ENCODE results near the gene HAUS8. TPM values are rescaled to one million over a fixed set of nuclear protein-coding genes. Genes with fewer than 3 reads are reported as not detected.

HAUS8 gene
- total RNA-seq: 10 to 100 TPM; 10.6 to 29.8 TPM

GRCh38 chr19:17075035-17075863 is at the start of gene HAUS8, which contains the start of gene MYO9B:
Gene HAUS8, minus strand, starts transcription at chr19:17075452. Its CDS starts 30 bp downstream, at chr19:17075422.
Gene MYO9B, plus strand, starts transcription at chr19:17075777. Its CDS starts 25,941 bp downstream, at chr19:17101718.
- Histone ChIP-seq H3K9ac (ENCODE audit: low read depth in 2 of 2, low read length in 2 of 2) (peak within 1 kb of the TSS; percentile 95 to 96), H3K4me1 (peaks cover 6% of the 10 kb centered on the region), H3K27me3 (no peaks in the 10 kb centered on the region), H3K36me3 (no peaks in the 10 kb centered on the region), H3K9me3 (no peaks in the 10 kb centered on the region), H3K27ac (peak within 1 kb of the TSS; percentile 62), H3K4me3 (peak within 1 kb of the TSS; percentile 62)
- intact Hi-C loops (cut with DNase I): no loop called here
- peak; percentile 100 for DNase-seq
- no peak for TF ChIP-seq CTCF (IDR thresholded peaks at IDR 0.05)

GRCh38 chr19:17124025-17124424 is 48.8 kb upstream of the HAUS8 start:
- TF ChIP-seq CTCF (IDR thresholded peaks at IDR 0.05): no peak
- H3K27me3 ChIP-seq: no peaks in the 10 kb centered on the region
- intact Hi-C loops (cut with DNase I): no loop called here
- no peak overlapping the region for H3K9ac ChIP-seq (ENCODE audit: low read depth in 2 of 2, low read length in 2 of 2)
- peaks cover 4% of the 10 kb centered on the region for H3K4me1 ChIP-seq
- no peak overlapping the region for H3K4me3 ChIP-seq
- no peaks in the 10 kb centered on the region for H3K9me3 ChIP-seq
- no peak overlapping the region for H3K27ac ChIP-seq
- H3K36me3 ChIP-seq: no peaks in the 10 kb centered on the region
- no peak for DNase-seq

GRCh38 chr19:17123041-17123440 is 47.8 kb upstream of the HAUS8 start:
- H3K4me1 ChIP-seq: peaks cover 4% of the 10 kb centered on the region
- H3K4me3 ChIP-seq: no peak overlapping the region
- DNase-seq: no peak
- H3K9ac ChIP-seq (ENCODE audit: low read depth in 2 of 2, low read length in 2 of 2): peak overlapping the region in 1 of 2 donors; percentile 12
- no peaks in the 10 kb centered on the region for H3K36me3 ChIP-seq
- H3K9me3 ChIP-seq: no peaks in the 10 kb centered on the region
- intact Hi-C loops (cut with DNase I): no loop called here
- no peak for TF ChIP-seq CTCF (IDR thresholded peaks at IDR 0.05)
- no peaks in the 10 kb centered on the region for H3K27me3 ChIP-seq
- H3K27ac ChIP-seq: no peak overlapping the region

GRCh38 chr19:17121736-17122293 is 46.6 kb upstream of the HAUS8 start:
- Histone ChIP-seq H3K9ac (ENCODE audit: low read depth in 2 of 2, low read length in 2 of 2) (no peak overlapping the region), H3K36me3 (no peaks in the 10 kb centered on the region), H3K27me3 (no peaks in the 10 kb centered on the region), H3K9me3 (no peaks in the 10 kb centered on the region), H3K4me3 (no peak overlapping the region), H3K4me1 (peaks cover 4% of the 10 kb centered on the region), H3K27ac (no peak overlapping the region)
- no peak for TF ChIP-seq CTCF (IDR thresholded peaks at IDR 0.05)
- intact Hi-C loops (cut with DNase I): no loop called here
- DNase-seq: no peak

- Histone ChIP-seq H3K9me3 (no peaks in the 10 kb centered on the region), H3K36me3 (no peaks in the 10 kb centered on the region), H3K9ac (ENCODE audit: low read depth in 2 of 2, low read length in 2 of 2) (no peak overlapping the region), H3K27ac (no peak overlapping the region), H3K27me3 (no peaks in the 10 kb centered on the region), H3K4me3 (no peak overlapping the region), H3K4me1 (no peaks in the 10 kb centered on the region)
- TF ChIP-seq CTCF (IDR thresholded peaks at IDR 0.05): no peak
- no peak for DNase-seq
- intact Hi-C loops (cut with DNase I): no loop called here
Observed at GRCh38 chr19:17118957-17119356, 43.7 kb upstream of the HAUS8 start.

All from colonic mucosa (tissue), 4 donors.